H9 (cell line): ENCODE results near the gene STK17B. TPM values are rescaled to one million over a fixed set of nuclear protein-coding genes. Genes with fewer than 3 reads are reported as not detected.

ENCODE experiments used
- DNase-seq: peaks from one replicate; pipeline ENCODE4 v3.0.0-alpha.2; 2017
- H2AFZ ChIP-seq: one replicate; pipeline ENCODE4 v1.6.1; 2013; ENCODE audit warnings: mild to moderate bottlenecking, low read length, control low read depth, moderate library complexity
- H2AK5ac ChIP-seq: 2 replicates; pipeline ENCODE4 v1.6.1; 2013; ENCODE audit warnings: low read length, control low read depth, mixed read lengths; ENCODE audit not compliant: insufficient read length
- H2BK120ac ChIP-seq: one replicate; pipeline ENCODE4 v1.6.1; 2013; ENCODE audit warnings: low read depth, mild to moderate bottlenecking, low read length, control low read depth, inconsistent platforms; ENCODE audit not compliant: poor library complexity, severe bottlenecking
- H2BK12ac ChIP-seq: 2 replicates; pipeline ENCODE4 v1.6.1; 2013; ENCODE audit warnings: low read length, control low read depth, mixed read lengths, low read depth; ENCODE audit not compliant: insufficient read length
- H2BK15ac ChIP-seq: 2 replicates; pipeline ENCODE4 v1.6.1; 2013; ENCODE audit warnings: low read depth, low read length, control low read depth
- H2BK20ac ChIP-seq: one replicate; pipeline ENCODE4 v1.6.1; 2013; ENCODE audit warnings: low read depth, mild to moderate bottlenecking, low read length, control low read depth, inconsistent platforms; ENCODE audit not compliant: poor library complexity, severe bottlenecking
- H2BK5ac ChIP-seq: 2 replicates; pipeline ENCODE4 v1.6.1; 2013; ENCODE audit warnings: low read length, control low read depth, mixed read lengths; ENCODE audit not compliant: insufficient read length
- H3K14ac ChIP-seq: 2 replicates; pipeline ENCODE4 v1.6.1; 2013; ENCODE audit warnings: low read length, control low read depth; ENCODE audit not compliant: insufficient read depth
- H3K18ac ChIP-seq: 2 replicates; pipeline ENCODE4 v1.6.1; 2013; ENCODE audit warnings: low read depth, mild to moderate bottlenecking, mixed read lengths, low read length, control low read depth; ENCODE audit not compliant: insufficient read length
- H3K23ac ChIP-seq: 2 replicates; pipeline ENCODE4 v1.6.1; 2013; ENCODE audit warnings: low read length, control low read depth, mixed read lengths, low read depth; ENCODE audit not compliant: insufficient read length
- H3K23me2 ChIP-seq: 2 replicates; pipeline ENCODE4 v1.6.1; 2013; ENCODE audit warnings: low read depth, mild to moderate bottlenecking, mixed read lengths, low read length, control low read depth; ENCODE audit not compliant: insufficient read length, poor library complexity, severe bottlenecking
- H3K27ac ChIP-seq: 2 replicates; pipeline ENCODE4 v1.5.1; 2013; ENCODE audit warnings: low read length, control low read depth, mixed read lengths, low read depth; ENCODE audit not compliant: insufficient read length
- H3K27me3 ChIP-seq: 2 replicates; pipeline ENCODE4 v1.6.1; 2013; ENCODE audit warnings: low read length, control low read depth, inconsistent platforms; ENCODE audit not compliant: insufficient read depth
- H3K4ac ChIP-seq: 2 replicates; pipeline ENCODE4 v1.6.1; 2013; ENCODE audit warnings: low read depth, mild to moderate bottlenecking, control low read depth, inconsistent platforms, low read length, moderate library complexity
- H3K4me1 ChIP-seq: 2 replicates; pipeline ENCODE4 v1.6.1; 2013; ENCODE audit warnings: low read length, control low read depth, inconsistent platforms; ENCODE audit not compliant: insufficient read depth
- H3K4me2 ChIP-seq: 2 replicates; pipeline ENCODE4 v1.6.1; 2013; ENCODE audit warnings: low read length, control low read depth, mixed read lengths; ENCODE audit not compliant: insufficient read length, insufficient read depth
- H3K56ac ChIP-seq: 2 replicates; pipeline ENCODE4 v1.6.1; 2013; ENCODE audit warnings: low read depth, mild to moderate bottlenecking, mixed read lengths, low read length, control low read depth; ENCODE audit not compliant: insufficient read length
- H3K79me1 ChIP-seq: 2 replicates; pipeline ENCODE4 v1.6.1; 2013; ENCODE audit warnings: low read depth, mild to moderate bottlenecking, moderate library complexity, low read length, control low read depth, inconsistent platforms; ENCODE audit not compliant: insufficient read depth, poor library complexity, severe bottlenecking
- H3K79me2 ChIP-seq: 2 replicates; pipeline ENCODE4 v1.6.1; 2013; ENCODE audit warnings: low read length, control low read depth, inconsistent platforms; ENCODE audit not compliant: insufficient read depth
- H3K9ac ChIP-seq: 2 replicates; pipeline ENCODE4 v1.6.1; 2013; ENCODE audit warnings: low read length, control low read depth, mixed read lengths; ENCODE audit not compliant: insufficient read length; ENCODE audit errors: extremely low read depth
- H3K9me3 ChIP-seq: one replicate; pipeline ENCODE4 v1.6.1; 2013; ENCODE audit warnings: low read depth, low read length, inconsistent platforms; ENCODE audit not compliant: control insufficient read depth
- H3T11ph ChIP-seq: one replicate; pipeline ENCODE4 v1.6.1; 2013; ENCODE audit warnings: mild to moderate bottlenecking, low read length, control low read depth, inconsistent platforms
- H4K20me1 ChIP-seq: one replicate; pipeline ENCODE4 v1.6.1; 2013; ENCODE audit not compliant: control insufficient read depth, insufficient read length, insufficient read depth
- H4K5ac ChIP-seq: 2 replicates; pipeline ENCODE4 v1.6.1; 2013; ENCODE audit warnings: low read depth, mild to moderate bottlenecking, mixed read lengths, low read length, control low read depth; ENCODE audit not compliant: insufficient read length
- H4K8ac ChIP-seq: replicated peaks from 2 replicates; pipeline ENCODE4 v1.6.1; 2013; ENCODE audit warnings: low read length, control low read depth, mixed read lengths, low read depth; ENCODE audit not compliant: insufficient read length
- H4K91ac ChIP-seq: 2 replicates; pipeline ENCODE4 v1.6.1; 2013; ENCODE audit warnings: low read depth, mild to moderate bottlenecking, moderate library complexity, mixed read lengths, low read length, control low read depth; ENCODE audit not compliant: insufficient read length
- H3K27ac Mint-ChIP-seq, 3 experiments: 2 replicates in 2 of 3; 3 replicates in 1 of 3; pipeline ENCODE4 v1.8.0; 2020 to 2021; ENCODE audit warnings: mixed read lengths in 3 of 3, mild to moderate bottlenecking in 1 of 3, moderate library complexity in 1 of 3
- H3K27me3 Mint-ChIP-seq: 2 replicates; pipeline ENCODE4 v1.8.0; 2021; ENCODE audit warnings: low read depth, mild to moderate bottlenecking, moderate library complexity, mixed read lengths
- H3K36me3 Mint-ChIP-seq, 3 experiments: 2 replicates in 2 of 3; 3 replicates in 1 of 3; pipeline ENCODE4 v1.8.0; 2020 to 2021; ENCODE audit warnings: low read depth in 3 of 3, mixed read lengths in 3 of 3; ENCODE audit not compliant: insufficient read depth in 1 of 3
- H3K4me1 Mint-ChIP-seq, 2 experiments: 2 replicates each; pipeline ENCODE4 v1.8.0; 2020; ENCODE audit warnings: mixed read lengths in 2 of 2
- H3K4me3 Mint-ChIP-seq, 2 experiments: 2 replicates in 1 of 2; 3 replicates in 1 of 2; pipeline ENCODE4 v1.8.0; 2020 to 2021; ENCODE audit warnings: mild to moderate bottlenecking in 2 of 2, mixed read lengths in 2 of 2, moderate library complexity in 1 of 2
- H3K9me3 Mint-ChIP-seq, 2 experiments: 2 replicates in 1 of 2; 3 replicates in 1 of 2; pipeline ENCODE4 v1.8.0; 2020; ENCODE audit warnings: mild to moderate bottlenecking in 2 of 2, mixed read lengths in 2 of 2, moderate library complexity in 1 of 2
- WGBS: extraction: QIAGEN DNeasy Blood & Tissue Kit; methylation state at CpG from one replicate; pipeline ENCODE4 v1.1.7; 2013; ENCODE audit warnings: missing lambda C conversion rate, low lambda C conversion rate, mixed read lengths; ENCODE audit not compliant: insufficient read length; ENCODE audit errors: extremely low coverage; 5-methylcytosine and 5-hydroxymethylcytosine counted together
- total RNA-seq: library from RNA; stranded (reverse); gene quantifications from 2 replicates; pipeline ENCODE4 v1.2.1, GENCODE V29; 2021
- TF ChIP-seq, protein P1 (sequence below): fragments of 200-600 bp; sonication (generic); conservative IDR thresholded peaks from 3 replicates; pipeline ENCODE4 v1.8.0; 2021; ENCODE audit warnings: antibody characterized with exemption, mild to moderate bottlenecking

STK17B gene
- total RNA-seq, 1 experiment from 2014 or later: 6.1 TPM

DNA sequence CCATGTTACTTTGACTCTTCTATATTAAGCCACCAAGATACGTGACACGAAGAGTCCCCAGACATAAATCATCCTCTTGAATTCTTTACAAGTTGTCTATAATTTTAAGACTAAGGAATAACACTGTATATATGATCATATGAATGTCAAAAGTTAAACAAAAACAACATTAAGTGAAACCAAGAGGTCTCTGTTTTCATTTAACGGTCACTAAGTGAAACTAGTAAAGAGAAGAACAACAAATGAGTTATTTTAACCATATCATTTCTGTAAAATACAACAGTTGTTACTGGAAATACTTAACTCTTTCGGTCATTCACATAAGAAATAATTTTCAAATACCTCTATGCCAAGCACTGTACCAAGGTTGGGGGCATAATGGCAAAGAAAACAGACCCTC is 45.7 kb upstream of the STK17B start:
- Histone ChIP-seq H3K9me3 (no peaks in the 10 kb centered on the region), H3K4me2 (no peak overlapping the region), H2BK5ac (no peak overlapping the region), H2BK12ac (no peak overlapping the region), H3K79me1 (no peaks in the 10 kb centered on the region), H4K5ac (no peak overlapping the region), H3T11ph (no peak overlapping the region), H3K9ac (no peak overlapping the region), H3K14ac (no peak overlapping the region), H3K27me3 (no peaks in the 10 kb centered on the region), H3K56ac (no peak overlapping the region), H3K18ac (no peak overlapping the region), H2BK20ac (no peak overlapping the region), H3K4me1 (0 out of 2 replicates have a peak, but pooled peaks cover 5% of the 10 kb centered on the region), H3K27ac (no peak overlapping the region), H2BK15ac (no peak overlapping the region), H3K4ac (no peak overlapping the region), H4K8ac (no peak overlapping the region), H3K23me2 (no peaks in the 10 kb centered on the region), H3K79me2 (no peaks in the 10 kb centered on the region), H2AFZ (no peak overlapping the region), H2BK120ac (no peak overlapping the region), H4K20me1 (no peaks in the 10 kb centered on the region), H3K23ac (no peak overlapping the region), H2AK5ac (no peak overlapping the region), H4K91ac (no peak overlapping the region)
- Mint-ChIP-seq H3K27ac (no peak overlapping the region), H3K4me1 (peaks cover 8 to 12% of the 10 kb centered on the region in 2 experiments), H3K27me3 (no peaks in the 10 kb centered on the region), H3K36me3 (peaks cover 0 to 3% (median 3%) of the 10 kb centered on the region in 3 experiments; a peak in 4 of 7 replicates), H3K4me3 (no peak overlapping the region), H3K9me3 (peaks cover 3% of the 10 kb centered on the region in 2 experiments; a peak in 3 of 5 replicates)
- TF ChIP-seq, protein P1, sequence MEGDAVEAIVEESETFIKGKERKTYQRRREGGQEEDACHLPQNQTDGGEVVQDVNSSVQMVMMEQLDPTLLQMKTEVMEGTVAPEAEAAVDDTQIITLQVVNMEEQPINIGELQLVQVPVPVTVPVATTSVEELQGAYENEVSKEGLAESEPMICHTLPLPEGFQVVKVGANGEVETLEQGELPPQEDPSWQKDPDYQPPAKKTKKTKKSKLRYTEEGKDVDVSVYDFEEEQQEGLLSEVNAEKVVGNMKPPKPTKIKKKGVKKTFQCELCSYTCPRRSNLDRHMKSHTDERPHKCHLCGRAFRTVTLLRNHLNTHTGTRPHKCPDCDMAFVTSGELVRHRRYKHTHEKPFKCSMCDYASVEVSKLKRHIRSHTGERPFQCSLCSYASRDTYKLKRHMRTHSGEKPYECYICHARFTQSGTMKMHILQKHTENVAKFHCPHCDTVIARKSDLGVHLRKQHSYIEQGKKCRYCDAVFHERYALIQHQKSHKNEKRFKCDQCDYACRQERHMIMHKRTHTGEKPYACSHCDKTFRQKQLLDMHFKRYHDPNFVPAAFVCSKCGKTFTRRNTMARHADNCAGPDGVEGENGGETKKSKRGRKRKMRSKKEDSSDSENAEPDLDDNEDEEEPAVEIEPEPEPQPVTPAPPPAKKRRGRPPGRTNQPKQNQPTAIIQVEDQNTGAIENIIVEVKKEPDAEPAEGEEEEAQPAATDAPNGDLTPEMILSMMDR: no peak
- no CpG with 5 or more reads among the region's 4 CpGs for WGBS
- no peak for DNase-seq
